GM12891 (cell line): Measurements from ENCODE around the gene UQCRQ.
A peak's percentile ranks its signal among the peaks of the same experiment; 100 is the strongest.
"Not testable (repeated sequence)": the region's sequence is repeated elsewhere in the genome, so short reads cannot be mapped to it uniquely, and the experiment has no call there.

Source experiments
- DNase-seq: peaks from one replicate; pipeline ENCODE4 v3.0.0; 2011; ENCODE audit warnings: low spot score; ENCODE audit not compliant: insufficient read length
- FAIRE-seq: peaks from 2 replicates; lab custom pipeline; 2011; peaks lifted over from hg19 to GRCh38; lab: Jason Lieb, UNC
- PAX5 ChIP-seq: IDR thresholded peaks from 2 replicates; pipeline ENCODE4 v1.6.1; 2011; ENCODE audit warnings: low read length, moderate library complexity, mild to moderate bottlenecking; ENCODE audit not compliant: insufficient read depth, severe bottlenecking
- POLR2A ChIP-seq: IDR thresholded peaks from 2 replicates; pipeline ENCODE4 v1.6.1; 2011; ENCODE audit warnings: low read depth, low read length, control low read depth
- POLR2AphosphoS5 ChIP-seq: IDR thresholded peaks from 2 replicates; pipeline ENCODE4 v1.6.1; 2011; ENCODE audit warnings: low read depth, low read length, control low read depth
- POU2F2 ChIP-seq: IDR thresholded peaks from 2 replicates; pipeline ENCODE4 v1.6.1; 2011; ENCODE audit warnings: low read depth, mild to moderate bottlenecking, control low read depth, low read length, moderate library complexity
- SPI1 ChIP-seq: IDR thresholded peaks from 2 replicates; pipeline ENCODE4 v1.6.1; 2011; ENCODE audit warnings: low read depth, low read length, control low read depth
- TAF1 ChIP-seq: IDR thresholded peaks from 2 replicates; pipeline ENCODE4 v1.6.1; 2011; ENCODE audit warnings: low read depth, low read length, control low read depth

The UQCRQ gene

GRCh38 chr5:132841305-132841704, 25.1 kb upstream of the UQCRQ start:
- DNase-seq = no peak
- FAIRE-seq = no peak
- TF ChIP-seq POLR2A (no peak), POLR2AphosphoS5 (no peak), PAX5 (no peak), TAF1 (no peak), SPI1 (no peak), POU2F2 (no peak)

- TF ChIP-seq POU2F2 = no peak
- no peak for TF ChIP-seq TAF1
- no peak for TF ChIP-seq SPI1
- no peak for TF ChIP-seq POLR2AphosphoS5
- TF ChIP-seq POLR2A = no peak
- TF ChIP-seq PAX5 = no peak
- DNase-seq (no peak), FAIRE-seq (no peak)
These were observed 18.2 kb upstream of the UQCRQ start for GRCh38 chr5:132848270-132848669.

DNA sequence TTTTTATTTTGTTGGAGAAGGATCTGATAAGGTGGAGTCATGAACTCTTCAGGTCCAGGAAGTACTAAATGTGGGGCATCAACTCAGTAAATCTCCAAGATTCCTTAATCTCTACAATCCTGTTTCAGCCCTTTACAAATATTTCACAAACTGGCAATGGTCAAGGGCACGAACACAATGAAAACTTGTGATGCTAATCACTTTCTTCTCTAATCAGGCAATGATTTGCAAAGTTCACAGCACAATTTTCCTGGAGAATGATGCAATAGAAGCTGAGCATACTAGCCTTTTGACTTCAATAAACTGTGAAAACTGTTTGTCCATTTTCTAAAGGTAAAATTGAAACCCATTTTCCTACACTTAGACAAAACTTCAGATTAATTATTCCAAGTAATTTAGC, 17.1 kb upstream of the UQCRQ start:
- no peak for DNase-seq
- no peak for FAIRE-seq

GRCh38 chr5:132850066-132850465, 16.4 kb upstream of the UQCRQ start:
- no peak for FAIRE-seq
- TF ChIP-seq PAX5 = no peak
- no peak for TF ChIP-seq POLR2AphosphoS5

More for the DNA sequence above, 17.1 kb upstream of the UQCRQ start:
- no peak for TF ChIP-seq POLR2AphosphoS5

GRCh38 chr5:132853323-132853722, 13.1 kb upstream of the UQCRQ start:
- no peak for DNase-seq
- TF ChIP-seq POLR2A (no peak), PAX5 (no peak), SPI1 (no peak), POLR2AphosphoS5 (no peak), TAF1 (no peak), POU2F2 (no peak)
- FAIRE-seq = no peak

More at GRCh38 chr5:132850066-132850465, 16.4 kb upstream of the UQCRQ start:
- no peak for DNase-seq

DNA sequence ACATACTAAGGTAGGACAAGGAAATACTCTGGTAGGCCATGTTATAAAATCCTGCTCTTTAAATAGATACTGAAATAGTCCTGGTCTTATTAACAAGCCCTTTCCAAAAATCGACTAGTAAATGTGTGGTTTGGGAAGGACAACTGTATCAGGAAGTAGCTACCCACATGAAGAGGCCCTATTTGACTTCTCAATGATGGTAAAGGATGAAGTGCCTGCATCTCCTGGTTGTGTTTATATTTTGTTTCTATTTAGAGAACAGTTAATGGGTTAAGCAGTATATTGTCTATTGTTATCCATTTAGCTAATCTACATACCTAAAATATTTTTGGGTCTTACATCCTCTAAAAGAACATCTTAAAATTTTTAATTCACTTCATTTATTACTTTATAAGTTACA, 12.7 kb upstream of the UQCRQ start:
- TF ChIP-seq POLR2AphosphoS5 = no peak
- no peak for TF ChIP-seq PAX5
- TF ChIP-seq TAF1 = no peak
- TF ChIP-seq POLR2A = no peak
- no peak for TF ChIP-seq POU2F2
- no peak for TF ChIP-seq SPI1
- DNase-seq = no peak
- FAIRE-seq = no peak

DNA sequence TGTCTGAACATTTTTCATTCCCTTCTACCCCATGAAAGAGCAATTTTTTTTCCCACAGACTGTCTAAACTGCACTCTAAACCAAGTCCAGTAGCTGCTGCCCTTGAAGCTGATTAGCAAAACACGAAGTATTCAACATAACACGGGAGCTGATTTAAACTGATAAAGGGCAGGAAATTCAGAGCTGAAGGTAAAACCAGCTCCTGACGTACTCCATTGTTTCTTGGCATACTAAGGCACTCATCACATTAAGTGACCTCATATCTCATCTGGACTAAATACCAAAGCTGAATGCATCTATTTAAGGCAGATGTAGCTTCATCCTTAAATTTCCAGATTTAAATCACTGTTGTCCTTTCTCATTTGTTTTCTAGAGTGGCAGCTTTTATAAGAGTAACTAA, 12.1 kb upstream of the UQCRQ start:
- DNase-seq (no peak), FAIRE-seq (no peak)
- no peak for TF ChIP-seq SPI1

DNA sequence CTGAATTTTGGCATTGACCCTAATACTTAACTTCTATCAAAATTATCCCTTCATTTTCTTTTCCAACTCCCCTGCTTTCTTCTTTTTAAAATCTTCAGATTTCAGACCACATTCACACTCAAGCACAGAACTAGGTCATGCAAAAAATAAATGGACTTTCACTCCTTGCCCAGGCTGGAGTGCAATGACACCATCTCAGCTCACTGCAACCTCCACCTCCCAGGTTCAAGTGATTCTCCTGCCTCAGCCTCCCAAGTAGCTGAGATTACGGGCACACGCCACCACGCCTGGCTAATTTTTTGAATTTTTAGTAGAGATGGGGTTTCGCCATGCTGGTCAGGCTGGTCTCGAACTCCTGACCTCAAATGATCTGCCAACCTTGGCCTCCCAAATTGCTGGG, 11.4 kb upstream of the UQCRQ start:
- not testable (repeated sequence) for DNase-seq, FAIRE-seq

DNA sequence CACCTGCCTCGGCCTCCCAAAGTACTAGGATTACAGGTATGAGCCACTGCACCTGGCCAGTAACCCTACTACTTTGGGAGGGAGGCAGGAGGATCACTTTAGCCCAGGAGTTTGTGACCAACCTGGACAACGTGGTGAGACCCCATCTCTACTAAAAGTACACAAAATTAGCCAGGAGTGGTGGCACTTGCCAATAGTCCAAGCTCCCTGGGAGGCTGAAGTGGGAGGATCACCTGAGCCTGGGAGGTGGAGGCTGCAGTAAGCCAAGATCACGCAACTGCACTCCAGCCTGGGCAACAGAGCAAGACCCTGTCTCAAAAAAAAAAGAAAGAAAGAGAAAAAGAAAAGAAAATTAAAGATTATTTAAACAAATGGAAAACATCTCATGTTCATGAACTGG, 10.4 kb upstream of the UQCRQ start:
- DNase-seq = no peak
- no peak for TF ChIP-seq POU2F2
- no peak for TF ChIP-seq PAX5
- TF ChIP-seq POLR2A = no peak
- no peak for TF ChIP-seq TAF1
- no peak for TF ChIP-seq SPI1
- no peak for TF ChIP-seq POLR2AphosphoS5
- no peak for FAIRE-seq

DNA sequence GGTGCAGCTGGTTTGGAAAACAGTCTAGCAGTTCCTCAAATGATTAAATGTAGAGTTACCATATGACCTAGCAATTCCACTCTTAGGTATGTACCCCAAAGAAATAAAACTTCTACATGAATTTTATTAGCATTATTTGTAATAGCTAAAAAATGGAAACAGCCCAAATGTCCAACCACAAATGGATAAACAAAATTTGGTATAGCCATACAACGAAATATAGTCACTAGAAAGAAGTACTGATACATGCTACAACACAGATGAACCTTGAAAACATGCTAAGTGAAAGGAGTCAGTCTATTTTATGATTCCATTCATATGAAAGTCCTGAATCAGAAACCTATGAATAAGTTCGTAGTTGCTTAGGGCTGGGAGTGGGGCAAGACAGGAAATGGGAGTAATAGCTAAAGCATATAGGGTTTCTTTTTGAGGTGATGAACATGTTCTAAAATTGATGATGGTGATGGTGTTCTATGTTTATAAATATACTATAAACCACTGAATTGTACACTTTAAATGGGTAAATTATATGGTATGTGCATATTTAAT, 6.5 kb upstream of the UQCRQ start:
- DNase-seq (no peak), FAIRE-seq (peak; percentile 31)
- no peak for TF ChIP-seq POLR2AphosphoS5
- TF ChIP-seq TAF1 = no peak
- TF ChIP-seq POLR2A = no peak
- TF ChIP-seq SPI1 = no peak
- no peak for TF ChIP-seq POU2F2
- no peak for TF ChIP-seq PAX5

GRCh38 chr5:132860742-132861141, 5.7 kb upstream of the UQCRQ start:
- TF ChIP-seq PAX5 = no peak
- TF ChIP-seq TAF1 = no peak
- no peak for TF ChIP-seq POLR2AphosphoS5
- TF ChIP-seq POLR2A = no peak
- no peak for TF ChIP-seq SPI1
- no peak for TF ChIP-seq POU2F2
- FAIRE-seq (no peak), DNase-seq (no peak)
